Gastrocnemius medialis (tissue), 4 donors: Measurements from ENCODE around the gene UBE2Q1.

Source experiments
- CTCF ChIP-seq, 5 experiments: fragments of 450-650 bp in 3 of 5; fragments of 200-600 bp in 2 of 5; sonication (generic) in 2 of 5; IDR thresholded peaks in 4 of 5; conservative IDR thresholded peaks in 1 of 5; 1 replicate in 4 of 5; 2 replicates in 1 of 5; pipeline ENCODE4 v1.5.1; 2016 to 2019; ENCODE audit warnings: antibody characterized with exemption in 5 of 5, mild to moderate bottlenecking in 3 of 5, moderate library complexity in 3 of 5
- POLR2A ChIP-seq, 2 donors: fragments of 450-650 bp; IDR thresholded peaks; one replicate each; pipeline ENCODE4 v1.6.1; 2017; ENCODE audit warnings: antibody characterized with exemption in 2 of 2, mild to moderate bottlenecking in 2 of 2, moderate library complexity in 2 of 2

GRCh38 chr1:154527192-154527591 is 31.3 kb downstream of the UBE2Q1 start:
- TF ChIP-seq CTCF (IDR thresholded peaks at IDR 0.05 in 4 of 5, conservative IDR thresholded peaks at IDR 0.05 in 1 of 5): no peak
- TF ChIP-seq POLR2A (IDR thresholded peaks at IDR 0.05): no peak
